ENCODE results near the gene NCAPH2.

The NCAPH2 gene

GRCh38 chr22:50471962-50472361, 36.1 kb upstream of the NCAPH2 start:
- H3K4me1 ChIP-seq (ENCODE audit: low read length): peaks cover 35% of the 10 kb centered on the region
- no peaks in the 10 kb centered on the region for H3K36me3 ChIP-seq (replicated peaks; ENCODE audit: low read depth, low read length)
- no peaks in the 10 kb centered on the region for H3K9me3 ChIP-seq (ENCODE audit: insufficient read depth, low read length)
- H3K9ac ChIP-seq (ENCODE audit: low read length): no peak overlapping the region
- no peak overlapping the region for H3K4me2 ChIP-seq (ENCODE audit: low read length)
- peaks cover 55% of the 10 kb centered on the region for H3K79me2 ChIP-seq (ENCODE audit: low read length)
- H3K4me3 ChIP-seq (ENCODE audit: low read length): no peak overlapping the region
- TF ChIP-seq CTCF (IDR thresholded peaks at IDR 0.05; ENCODE audit: low read depth, low read length): no peak
- peaks cover 29% of the 10 kb centered on the region for H4K20me1 ChIP-seq (ENCODE audit: insufficient read depth, low read length)
- H2AFZ ChIP-seq (ENCODE audit: low read depth, low read length): no peak overlapping the region
- no peaks in the 10 kb centered on the region for H3K27me3 ChIP-seq (ENCODE audit: low read depth, low read length)
- no peak overlapping the region for H3K27ac ChIP-seq (ENCODE audit: low read length)

- Histone ChIP-seq H4K20me1 (ENCODE audit: insufficient read depth, low read length) (peaks cover 29% of the 10 kb centered on the region), H3K36me3 (replicated peaks; ENCODE audit: low read depth, low read length) (no peaks in the 10 kb centered on the region), H3K27me3 (ENCODE audit: low read depth, low read length) (no peaks in the 10 kb centered on the region), H3K79me2 (ENCODE audit: low read length) (peaks cover 55% of the 10 kb centered on the region), H3K4me3 (ENCODE audit: low read length) (peak overlapping the region; percentile 96; the same call in 1 of the 2 replicates), H3K9ac (ENCODE audit: low read length) (no peak overlapping the region), H3K4me2 (ENCODE audit: low read length) (peak overlapping the region; percentile 91), H3K27ac (ENCODE audit: low read length) (no peak overlapping the region), H3K4me1 (ENCODE audit: low read length) (peaks cover 35% of the 10 kb centered on the region), H2AFZ (ENCODE audit: low read depth, low read length) (no peak overlapping the region), H3K9me3 (ENCODE audit: insufficient read depth, low read length) (no peaks in the 10 kb centered on the region)
- TF ChIP-seq EZH2phosphoT487 (IDR thresholded peaks at IDR 0.05; ENCODE audit: low read depth) (no peak), CTCF (IDR thresholded peaks at IDR 0.05; ENCODE audit: low read depth, low read length) (peak; percentile 47)
Observed at GRCh38 chr22:50473088-50473487, 34.9 kb upstream of the NCAPH2 start.

- Histone ChIP-seq H3K36me3 (replicated peaks; ENCODE audit: low read depth, low read length) (no peaks in the 10 kb centered on the region), H3K9me3 (ENCODE audit: insufficient read depth, low read length) (no peaks in the 10 kb centered on the region), H3K4me3 (ENCODE audit: low read length) (peak overlapping the region; percentile 96), H3K4me2 (ENCODE audit: low read length) (peak overlapping the region; percentile 91), H4K20me1 (ENCODE audit: insufficient read depth, low read length) (peaks cover 25% of the 10 kb centered on the region), H2AFZ (ENCODE audit: low read depth, low read length) (no peak overlapping the region), H3K27ac (ENCODE audit: low read length) (no peak overlapping the region), H3K27me3 (ENCODE audit: low read depth, low read length) (no peaks in the 10 kb centered on the region), H3K9ac (ENCODE audit: low read length) (peak overlapping the region; percentile 67), H3K4me1 (ENCODE audit: low read length) (peaks cover 32% of the 10 kb centered on the region), H3K79me2 (ENCODE audit: low read length) (peaks cover 48% of the 10 kb centered on the region)
- TF ChIP-seq EZH2phosphoT487 (IDR thresholded peaks at IDR 0.05; ENCODE audit: low read depth): no peak
- TF ChIP-seq CTCF (IDR thresholded peaks at IDR 0.05; ENCODE audit: low read depth, low read length): no peak
Observed at GRCh38 chr22:50473855-50474671, 34.0 kb upstream of the NCAPH2 start.

- peaks cover 41% of the 10 kb centered on the region for H3K79me2 ChIP-seq (ENCODE audit: low read length)
- peak within 1 kb of the TSS; percentile 83 for H2AFZ ChIP-seq (ENCODE audit: low read depth, low read length)
- peaks cover 23% of the 10 kb centered on the region for H3K4me1 ChIP-seq (ENCODE audit: low read length)
- no peaks in the 10 kb centered on the region for H3K9me3 ChIP-seq (ENCODE audit: insufficient read depth, low read length)
- no peak for TF ChIP-seq CTCF (IDR thresholded peaks at IDR 0.05; ENCODE audit: low read depth, low read length)
- TF ChIP-seq EZH2phosphoT487 (IDR thresholded peaks at IDR 0.05; ENCODE audit: low read depth): no peak
- no peak within 1 kb of the TSS for H3K27ac ChIP-seq (ENCODE audit: low read length)
- H3K9ac ChIP-seq (ENCODE audit: low read length): peak within 1 kb of the TSS; percentile 80
- no peaks in the 10 kb centered on the region for H3K27me3 ChIP-seq (ENCODE audit: low read depth, low read length)
- H3K4me2 ChIP-seq (ENCODE audit: low read length): peak within 1 kb of the TSS; percentile 94
- peaks cover 18% of the 10 kb centered on the region for H4K20me1 ChIP-seq (ENCODE audit: insufficient read depth, low read length)
- peak within 1 kb of the TSS; percentile 97 for H3K4me3 ChIP-seq (ENCODE audit: low read length)
- H3K36me3 ChIP-seq (replicated peaks; ENCODE audit: low read depth, low read length): no peaks in the 10 kb centered on the region
Observed at GRCh38 chr22:50474710-50475651, 33.0 kb upstream of the NCAPH2 start, which contains the start of gene SBF1. SBF1 (minus strand) TSS chr22:50475035; CDS start chr22:50474840, 195 bp downstream.
